Keratinocyte (primary cell): ENCODE data around the gene SLC3A2. TPM values are rescaled to one million over a fixed set of nuclear protein-coding genes. Genes with fewer than 3 reads are reported as not detected.

Source experiments
- DNase-seq: peaks from one replicate; pipeline ENCODE4 v3.0.0-alpha.2; 2011; ENCODE audit warnings: low read depth, missing footprints, low spot score
- FAIRE-seq: peaks from 2 replicates; lab custom pipeline; 2011; peaks lifted over from hg19 to GRCh38; lab: Jason Lieb, UNC
- H2AFZ ChIP-seq: 2 replicates; pipeline ENCODE4 v1.6.0; 2012; ENCODE audit warnings: low read length, control low read depth, inconsistent platforms; ENCODE audit not compliant: control insufficient read depth
- H3K27ac ChIP-seq: 2 replicates; pipeline ENCODE4 v1.5.1; 2011; ENCODE audit warnings: low read length; ENCODE audit not compliant: control insufficient read depth, insufficient read depth
- H3K27me3 ChIP-seq: 3 replicates; pipeline ENCODE4 v1.6.0; 2011; ENCODE audit warnings: low read length; ENCODE audit not compliant: control insufficient read depth, insufficient read depth; ENCODE audit errors: extremely low read depth
- H3K36me3 ChIP-seq, 2 experiments: 2 replicates in 1 of 2; 3 replicates in 1 of 2; pipeline ENCODE4 v1.5.1; 2011; ENCODE audit warnings: low read length in 2 of 2, mild to moderate bottlenecking in 1 of 2; ENCODE audit not compliant: control insufficient read depth in 2 of 2, insufficient read depth in 2 of 2; ENCODE audit errors: extremely low read depth in 1 of 2
- H3K4me1 ChIP-seq: 3 replicates; pipeline ENCODE4 v1.5.1; 2011; ENCODE audit warnings: low read length; ENCODE audit not compliant: control insufficient read depth, insufficient read depth; ENCODE audit errors: extremely low read depth
- H3K4me2 ChIP-seq: 3 replicates; pipeline ENCODE4 v1.6.0; 2011; ENCODE audit warnings: low read depth, low read length; ENCODE audit not compliant: control insufficient read depth, insufficient read depth; ENCODE audit errors: extremely low read depth
- H3K4me3 ChIP-seq, 3 experiments: fragments of 200-600 bp in 1 of 3; sonication (generic) in 1 of 3; 2 replicates in 2 of 3; 3 replicates in 1 of 3; pipeline ENCODE4 v1.5.1; 2011 to 2016; ENCODE audit warnings: low read length in 3 of 3, mild to moderate bottlenecking in 3 of 3, control low read depth in 2 of 3, inconsistent platforms in 1 of 3, low read depth in 1 of 3, mixed read lengths in 1 of 3, mixed run types in 1 of 3, moderate library complexity in 1 of 3; ENCODE audit not compliant: control insufficient read depth in 2 of 3, insufficient read depth in 2 of 3; ENCODE audit errors: extremely low read depth in 1 of 3
- H3K79me2 ChIP-seq: 2 replicates; pipeline ENCODE4 v1.6.0; 2012; ENCODE audit warnings: low read length; ENCODE audit not compliant: control insufficient read depth, insufficient read depth
- H3K9ac ChIP-seq: 3 replicates; pipeline ENCODE4 v1.6.0; 2011; ENCODE audit warnings: low read length; ENCODE audit not compliant: control insufficient read depth, insufficient read depth; ENCODE audit errors: extremely low read depth
- H3K9me1 ChIP-seq: 3 replicates; pipeline ENCODE4 v1.6.0; 2011; ENCODE audit warnings: low read length; ENCODE audit not compliant: control insufficient read depth, insufficient read depth; ENCODE audit errors: extremely low read depth
- H3K9me3 ChIP-seq: 2 replicates; pipeline ENCODE4 v1.5.1; 2012; ENCODE audit warnings: low read depth, low read length; ENCODE audit not compliant: control insufficient read depth
- H4K20me1 ChIP-seq: 3 replicates; pipeline ENCODE4 v1.6.0; 2011; ENCODE audit warnings: low read length; ENCODE audit not compliant: control insufficient read depth, insufficient read depth; ENCODE audit errors: extremely low read depth
- CTCF ChIP-seq, 3 experiments: IDR thresholded peaks in 1 of 3; conservative IDR thresholded peaks in 1 of 3; optimal IDR thresholded peaks in 1 of 3; 2 replicates in 2 of 3; 3 replicates in 1 of 3; pipeline versions ENCODE3 to v1.5.1; 2011; ENCODE audit warnings: low read length in 3 of 3, mild to moderate bottlenecking in 3 of 3, moderate library complexity in 2 of 3, control low read depth in 1 of 3, inconsistent platforms in 1 of 3; ENCODE audit not compliant: insufficient read depth in 2 of 3; ENCODE audit errors: extremely low read depth in 1 of 3
- EZH2 ChIP-seq: IDR thresholded peaks from one replicate; pipeline ENCODE4 v1.6.1; 2012; ENCODE audit warnings: inconsistent platforms, mild to moderate bottlenecking, low read length, moderate library complexity
- dilution Hi-C: fragments of 300-500 bp; cut with MboI; formaldehyde crosslinking; loops from one replicate; pipeline ENCODE4 v1.7.0; 2020; ENCODE audit warnings: low sequenced_read_pairs; ENCODE audit not compliant: extremely low pct_ligation_motif_present
- polyA plus RNA-seq, 5 experiments: library from polyadenylated mRNA; depleted of rRNA in 3 of 5; stranded (reverse) in 3 of 5; stranded (forward) in 1 of 5; unstranded in 1 of 5; fragments of >200 nt; gene quantifications; 1 replicate in 1 of 5; 2 replicates in 3 of 5; 3 replicates in 1 of 5; pipeline versions ENCODE4 v1.2.1 to v1.2.3, GENCODE V29; 2011 to 2012; ENCODE audit warnings: missing spikeins in 2 of 5, low read depth in 1 of 5, low replicate concordance in 1 of 5

SLC3A2 gene
- polyA plus RNA-seq, 1 donor (not counting 4 experiments of a cell fraction or from before 2014, with no cell fraction given), result 469 TPM

DNA sequence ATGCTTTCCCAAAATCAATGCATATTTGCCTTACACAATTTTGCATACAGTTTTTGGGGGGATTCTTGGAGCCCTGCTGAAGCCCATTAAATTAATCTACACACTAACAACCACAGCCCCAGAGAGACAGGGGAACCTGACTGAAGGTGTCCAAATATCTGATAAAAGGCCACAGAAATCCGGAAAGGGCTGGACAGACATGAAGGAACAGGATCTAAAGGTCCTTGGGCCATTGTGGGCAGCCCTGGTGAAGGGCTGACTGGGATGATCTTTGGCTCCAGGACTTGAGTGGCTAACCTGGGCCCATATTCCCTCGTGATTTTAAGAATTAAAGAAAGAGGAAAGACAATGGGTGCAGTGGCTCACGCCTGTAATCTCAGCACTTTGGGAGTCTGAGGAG, 34.5 kb upstream of the SLC3A2 start:
- H3K27me3 ChIP-seq, result no peaks in the 10 kb centered on the region
- H3K4me3 ChIP-seq, result no peak overlapping the region
- no peak overlapping the region for H2AFZ ChIP-seq
- H3K4me1 ChIP-seq, result peaks cover 12% of the 10 kb centered on the region
- H3K4me2 ChIP-seq, result no peak overlapping the region
- no peak overlapping the region for H3K27ac ChIP-seq
- H3K9me1 ChIP-seq, result no peaks in the 10 kb centered on the region
- H3K9ac ChIP-seq, result no peak overlapping the region
- FAIRE-seq (no peak), DNase-seq (no peak)
- no peaks in the 10 kb centered on the region for H4K20me1 ChIP-seq
- TF ChIP-seq CTCF (optimal IDR thresholded peaks at IDR 0.05 in 1 of 3, IDR thresholded peaks at IDR 0.05 in 1 of 3, conservative IDR thresholded peaks at IDR 0.05 in 1 of 3; ENCODE audit: extremely low read depth in 1 of 3, insufficient read depth in 2 of 3, low read length in 3 of 3) (no peak), EZH2 (no peak)
- no peaks in the 10 kb centered on the region for H3K36me3 ChIP-seq
- H3K9me3 ChIP-seq, result no peaks in the 10 kb centered on the region
- no peaks in the 10 kb centered on the region for H3K79me2 ChIP-seq
- dilution Hi-C loops, result no loop called here

GRCh38 chr11:62847767-62848314, 32.9 kb upstream of the SLC3A2 start:
- no peaks in the 10 kb centered on the region for H3K27me3 ChIP-seq
- H3K4me2 ChIP-seq, result no peak overlapping the region
- no peak for TF ChIP-seq EZH2
- TF ChIP-seq CTCF (optimal IDR thresholded peaks at IDR 0.05 in 1 of 3, IDR thresholded peaks at IDR 0.05 in 1 of 3, conservative IDR thresholded peaks at IDR 0.05 in 1 of 3; ENCODE audit: extremely low read depth in 1 of 3, insufficient read depth in 2 of 3, low read length in 3 of 3), result no peak
- H2AFZ ChIP-seq, result no peak overlapping the region
- H3K4me1 ChIP-seq, result peaks cover 3% of the 10 kb centered on the region
- peaks cover 12 to 13% of the 10 kb centered on the region in 2 experiments for H3K36me3 ChIP-seq
- no peak for FAIRE-seq
- dilution Hi-C loops, result no loop called here
- no peak overlapping the region for H3K4me3 ChIP-seq
- H3K79me2 ChIP-seq, result no peaks in the 10 kb centered on the region
- no peak overlapping the region for H3K9ac ChIP-seq
- no peak for DNase-seq
- H3K9me1 ChIP-seq, result no peaks in the 10 kb centered on the region
- H3K27ac ChIP-seq, result no peak overlapping the region
- peaks cover 11% of the 10 kb centered on the region for H4K20me1 ChIP-seq
- H3K9me3 ChIP-seq, result no peaks in the 10 kb centered on the region
